Heart left ventricle (tissue), 13 donors: ENCODE data around the gene OSBP2.

ENCODE experiments used
- POLR2A ChIP-seq, 2 donors: fragments of 450-650 bp; IDR thresholded peaks; one replicate each; pipeline ENCODE4 v1.6.1; 2017; ENCODE audit warnings: antibody characterized with exemption in 2 of 2, mild to moderate bottlenecking in 2 of 2, moderate library complexity in 2 of 2
- TF ChIP-seq, protein P1 (sequence below), 12 donors: fragments of 200-600 bp; sonication (generic) in 4 of 12; IDR thresholded peaks; one replicate each; pipeline versions ENCODE4 v1.5.0 to v1.8.0; 2018 to 2022; ENCODE audit warnings: antibody characterized with exemption in 12 of 12, mild to moderate bottlenecking in 5 of 12
- donor health status: ischemic (EF 13 %, LVEDD 7.1; RV severe dilation, severe dysfunction).
- donor health status: DM: no; HTN: yes; CAD: no.
- donor health status: DM: no; HTN: no; CAD: no.
- donor health status: ischemic (EF 25% LVEDD 6.9; RV normal size, moderate dysfunction).
- donor health status: ischemic (EF 25% LVEDD 5.7; RV mildly dilated, moderate dysfunction).
- donor health status: ischemic (EF 35%, LVEDD 5.7; RV mildly dilated, moderate dysfunction).
- donor health status: nonischemic (EF 11% LVEDD 7.7; RV severe dilation, severe dysfunction).
- donor health status: DM: yes; HTN: yes; CAD: no.
- donor health status: PGD.
- donor health status: ischemic (EF 29% LVEDD 5.4; RV normal size, mild dysfunction).
- donor health status: nonischemic (EF 23%, LVEDD 6.1; RV moderate dilation, normal function).

DNA sequence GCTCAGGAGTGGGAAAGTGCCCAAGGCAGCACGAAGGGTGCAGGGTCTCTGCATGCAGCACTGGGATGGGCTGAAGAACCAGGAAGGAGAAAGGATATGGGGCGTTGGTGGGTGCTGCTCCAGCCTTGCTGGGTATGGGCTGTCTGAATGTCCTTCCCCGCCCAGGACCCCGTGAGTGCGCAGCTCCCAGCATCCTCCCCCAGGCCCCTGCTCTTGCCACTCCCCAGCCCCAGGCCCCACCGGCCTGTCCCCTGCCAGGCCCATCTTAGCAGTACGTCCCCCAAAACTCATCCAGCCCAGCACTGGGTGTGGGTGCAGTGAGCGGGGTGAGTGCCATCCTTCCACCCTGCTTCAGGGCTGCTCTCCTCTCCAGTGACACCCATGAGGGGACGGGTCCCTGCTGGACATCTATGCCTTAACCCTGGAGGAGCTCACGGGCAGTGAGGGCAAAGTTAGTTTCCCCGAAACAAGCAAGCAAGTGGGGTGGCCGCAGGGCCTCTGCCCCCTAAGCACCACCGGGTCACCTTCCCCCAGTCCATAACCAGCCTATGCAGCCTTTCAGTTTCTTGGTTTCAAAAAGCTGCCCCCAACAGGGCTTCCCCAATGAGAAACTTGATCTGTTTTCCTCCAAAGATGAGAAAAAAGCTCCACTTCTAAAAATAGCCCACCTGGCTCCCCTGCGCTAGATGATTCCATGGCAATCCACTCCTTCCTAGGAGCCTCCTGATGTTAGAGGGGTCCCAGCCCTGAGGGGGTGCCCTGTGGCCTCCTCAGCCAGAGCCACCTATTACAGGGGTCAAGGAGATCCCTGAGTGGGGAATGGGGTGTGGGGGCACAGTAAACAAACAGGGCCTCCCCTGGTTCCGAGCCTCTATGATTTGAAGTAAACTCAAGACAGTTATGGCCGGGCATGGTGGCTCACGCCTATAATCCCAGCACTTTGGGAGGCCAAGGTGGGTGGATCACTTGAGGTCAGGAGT, 170.1 kb downstream of the OSBP2 start:
- TF ChIP-seq, protein P1, sequence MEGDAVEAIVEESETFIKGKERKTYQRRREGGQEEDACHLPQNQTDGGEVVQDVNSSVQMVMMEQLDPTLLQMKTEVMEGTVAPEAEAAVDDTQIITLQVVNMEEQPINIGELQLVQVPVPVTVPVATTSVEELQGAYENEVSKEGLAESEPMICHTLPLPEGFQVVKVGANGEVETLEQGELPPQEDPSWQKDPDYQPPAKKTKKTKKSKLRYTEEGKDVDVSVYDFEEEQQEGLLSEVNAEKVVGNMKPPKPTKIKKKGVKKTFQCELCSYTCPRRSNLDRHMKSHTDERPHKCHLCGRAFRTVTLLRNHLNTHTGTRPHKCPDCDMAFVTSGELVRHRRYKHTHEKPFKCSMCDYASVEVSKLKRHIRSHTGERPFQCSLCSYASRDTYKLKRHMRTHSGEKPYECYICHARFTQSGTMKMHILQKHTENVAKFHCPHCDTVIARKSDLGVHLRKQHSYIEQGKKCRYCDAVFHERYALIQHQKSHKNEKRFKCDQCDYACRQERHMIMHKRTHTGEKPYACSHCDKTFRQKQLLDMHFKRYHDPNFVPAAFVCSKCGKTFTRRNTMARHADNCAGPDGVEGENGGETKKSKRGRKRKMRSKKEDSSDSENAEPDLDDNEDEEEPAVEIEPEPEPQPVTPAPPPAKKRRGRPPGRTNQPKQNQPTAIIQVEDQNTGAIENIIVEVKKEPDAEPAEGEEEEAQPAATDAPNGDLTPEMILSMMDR (IDR thresholded peaks at IDR 0.05): no peak
- TF ChIP-seq POLR2A (IDR thresholded peaks at IDR 0.05): no peak
